ENCODE data around the gene NEUROD4.
"Not testable (repeated sequence)": the region's sequence is repeated elsewhere in the genome, so short reads cannot be mapped to it uniquely, and the experiment has no call there.

NEUROD4 gene

GRCh38 chr12:55019784-55020183 lies at the start of gene NEUROD4:
Gene NEUROD4, plus strand, starts transcription at chr12:55019974. Its CDS starts 6,466 bp downstream, at chr12:55026440.
- DNase-seq: no peak

GRCh38 chr12:54970741-54971140 lies 49.0 kb upstream of the NEUROD4 start:
- no peak for DNase-seq

DNA sequence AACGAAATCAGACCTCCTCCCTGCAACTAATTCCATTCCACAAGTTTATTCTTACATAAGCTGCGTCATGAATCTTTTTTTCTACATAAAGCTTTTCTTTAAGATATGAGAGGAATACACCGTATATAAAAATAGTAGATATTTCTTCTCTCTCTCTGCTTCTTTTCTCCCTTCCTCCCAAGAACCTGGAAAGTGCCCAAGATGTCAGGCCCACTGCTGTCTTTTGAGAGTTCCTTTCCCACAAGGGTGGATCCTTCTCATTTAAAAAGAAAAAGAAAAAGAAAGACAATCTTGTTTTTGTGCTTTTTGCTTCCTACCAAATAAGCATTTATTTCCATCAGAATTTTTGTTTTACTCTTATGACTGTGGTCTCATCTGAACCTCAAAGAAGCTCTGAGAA lies 46.2 kb upstream of the NEUROD4 start:
- no peak for DNase-seq

GRCh38 chr12:54974279-54974678 lies 45.5 kb upstream of the NEUROD4 start:
- DNase-seq: no peak

GRCh38 chr12:54975272-54975671 lies 44.5 kb upstream of the NEUROD4 start:
- no peak for DNase-seq

DNA sequence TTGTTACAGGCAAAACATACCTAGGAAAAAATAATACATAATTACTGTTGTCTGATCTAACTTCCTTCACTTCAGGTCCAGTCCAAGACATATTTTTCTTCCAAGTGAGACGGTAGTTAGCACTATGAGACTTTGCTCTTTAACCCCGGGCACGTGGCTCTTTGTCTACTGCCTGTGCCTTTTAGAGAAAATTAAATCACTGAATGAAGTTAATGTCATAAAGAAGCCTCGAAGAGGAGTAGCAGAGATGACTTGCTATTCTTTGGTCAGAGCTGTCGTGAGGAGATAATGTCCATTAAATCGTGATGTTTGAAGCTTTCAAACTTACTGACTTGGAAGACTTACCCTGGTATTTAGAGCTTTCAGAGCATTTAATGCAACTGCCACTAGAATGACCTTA lies 43.9 kb upstream of the NEUROD4 start:
- DNase-seq: no peak

DNA sequence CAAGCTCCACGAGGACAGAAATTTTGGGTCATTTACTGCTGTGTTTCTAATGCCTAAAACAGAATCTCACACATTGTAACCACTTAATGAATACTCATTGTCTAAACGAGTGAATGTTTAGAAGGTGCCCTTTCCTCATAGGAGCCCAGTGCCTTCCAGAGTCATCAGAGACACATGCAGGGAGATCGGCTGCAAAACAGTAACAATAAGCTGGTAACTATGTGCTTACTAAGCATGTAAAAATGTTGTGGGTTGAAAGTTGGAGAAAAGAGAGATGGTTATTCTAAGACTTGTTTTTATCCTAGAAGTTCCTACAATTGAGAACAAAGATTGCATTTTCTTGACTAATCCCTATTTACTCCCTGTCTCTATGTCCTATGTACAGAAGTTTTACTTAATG lies 42.6 kb upstream of the NEUROD4 start:
- peak; percentile 10 for DNase-seq

- no peak for DNase-seq
These were observed 41.9 kb upstream of the NEUROD4 start for GRCh38 chr12:54977857-54978256.

GRCh38 chr12:54980341-54980740 lies 39.4 kb upstream of the NEUROD4 start:
- DNase-seq: no peak

- no peak for DNase-seq
These were observed 38.0 kb upstream of the NEUROD4 start for GRCh38 chr12:54981796-54982195.

- no peak for DNase-seq
These were observed 36.2 kb upstream of the NEUROD4 start for GRCh38 chr12:54983536-54984101.

- DNase-seq: no peak
These were observed 35.0 kb upstream of the NEUROD4 start, which contains the start of gene TESPA1 for GRCh38 chr12:54984658-54985376. Gene TESPA1, minus strand, starts transcription at chr12:54984762. Its CDS starts 10,200 bp downstream, at chr12:54974562.

DNA sequence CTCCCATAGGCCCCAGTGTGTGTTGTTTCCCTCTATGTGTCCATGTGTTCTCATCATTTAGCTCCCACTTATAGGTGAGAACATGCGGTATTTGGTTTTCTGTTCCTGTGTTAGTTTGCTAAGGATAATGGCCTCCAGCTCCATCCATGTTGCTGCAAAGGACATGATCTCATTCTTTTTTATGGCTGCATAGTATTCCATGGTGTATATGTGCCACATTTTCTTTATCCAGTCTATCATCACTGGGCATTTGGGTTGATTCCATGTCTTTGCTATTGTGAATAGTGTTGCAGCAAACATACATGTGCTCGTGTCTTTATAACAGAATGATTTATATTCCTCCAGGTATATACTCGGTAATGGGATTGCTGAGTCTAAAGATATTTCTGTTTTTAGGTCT lies 33.0 kb upstream of the NEUROD4 start:
- DNase-seq: not testable (repeated sequence)

DNA sequence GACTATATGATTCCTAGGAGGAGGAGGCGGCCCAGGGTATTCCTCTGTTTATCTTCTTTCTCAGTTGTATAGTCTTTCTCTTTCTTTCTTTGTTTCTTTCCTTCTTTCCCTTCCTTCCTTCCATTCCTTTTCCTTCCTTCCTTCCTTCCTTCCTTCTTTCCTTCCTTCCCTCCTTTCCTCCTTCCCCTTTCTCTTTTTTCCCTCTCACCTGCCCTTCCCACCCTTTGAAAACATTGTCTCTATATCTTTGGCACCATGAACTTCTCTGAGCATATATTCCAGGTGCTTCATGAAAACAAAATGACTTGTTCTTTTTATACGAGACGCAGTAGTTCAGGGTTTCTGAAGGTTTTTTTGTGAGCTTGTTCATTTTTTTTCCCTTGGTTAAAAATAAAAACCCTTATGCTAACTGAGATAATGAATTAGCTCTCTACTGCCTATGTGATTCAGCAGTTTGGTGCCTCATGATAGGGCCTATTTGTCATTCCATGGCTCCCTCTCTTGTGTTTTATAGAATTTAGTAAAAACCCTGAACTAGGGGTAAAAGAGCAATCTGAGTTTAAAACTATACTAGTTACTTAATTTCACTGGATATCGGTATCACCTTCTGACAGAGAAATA lies 32.1 kb upstream of the NEUROD4 start:
- DNase-seq: no peak

DNA sequence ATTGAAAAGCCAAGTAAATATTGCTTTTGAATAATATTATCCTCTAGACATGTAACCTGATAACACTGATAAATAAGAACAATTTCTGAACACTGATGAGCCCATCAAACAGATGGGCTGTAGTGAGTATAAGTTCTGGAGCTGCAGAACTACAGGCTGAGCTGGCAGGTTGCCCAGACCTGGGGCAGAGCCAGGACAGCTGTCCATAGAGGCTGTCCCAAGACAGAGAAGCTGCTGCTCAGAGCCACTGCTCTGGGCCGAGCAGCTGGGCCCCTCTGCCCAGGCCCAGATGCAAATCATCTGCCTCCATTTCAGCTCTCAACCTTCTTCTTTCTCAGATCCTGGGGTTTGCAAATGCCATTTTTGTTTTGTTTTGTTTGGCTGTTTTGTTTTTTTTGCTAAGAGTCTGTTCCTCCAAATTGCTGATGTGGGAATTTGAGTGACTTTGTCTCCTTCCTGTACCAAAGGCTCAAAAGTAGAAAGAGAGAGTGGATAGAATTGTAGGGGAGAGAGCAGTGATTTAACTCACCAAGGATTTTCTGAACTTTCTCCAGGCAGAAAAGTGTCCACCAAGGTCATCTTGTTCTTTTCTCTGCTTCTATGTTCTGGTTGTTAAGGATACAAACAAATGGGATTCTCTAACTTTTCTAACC lies 31.2 kb upstream of the NEUROD4 start:
- no peak for DNase-seq

DNA sequence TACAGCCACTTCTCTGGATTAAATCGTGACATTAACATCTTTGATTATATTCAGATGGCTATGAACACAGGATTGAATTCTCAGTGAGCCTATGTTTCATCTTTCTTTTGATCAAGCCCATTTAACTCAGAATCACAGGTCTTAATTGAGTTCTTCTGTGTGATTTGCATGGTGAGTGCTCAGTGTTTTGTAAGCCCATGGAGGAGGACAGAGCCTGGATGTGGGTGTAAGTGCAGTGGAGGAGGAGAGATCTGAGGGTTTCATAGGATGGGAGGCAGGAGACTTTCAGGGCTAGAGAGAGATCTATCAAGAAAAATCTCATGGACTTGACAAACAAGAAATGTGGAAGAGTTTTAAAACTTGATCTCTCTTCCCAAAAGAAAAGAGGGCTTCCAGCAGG lies 29.9 kb upstream of the NEUROD4 start:
- no peak for DNase-seq

DNA sequence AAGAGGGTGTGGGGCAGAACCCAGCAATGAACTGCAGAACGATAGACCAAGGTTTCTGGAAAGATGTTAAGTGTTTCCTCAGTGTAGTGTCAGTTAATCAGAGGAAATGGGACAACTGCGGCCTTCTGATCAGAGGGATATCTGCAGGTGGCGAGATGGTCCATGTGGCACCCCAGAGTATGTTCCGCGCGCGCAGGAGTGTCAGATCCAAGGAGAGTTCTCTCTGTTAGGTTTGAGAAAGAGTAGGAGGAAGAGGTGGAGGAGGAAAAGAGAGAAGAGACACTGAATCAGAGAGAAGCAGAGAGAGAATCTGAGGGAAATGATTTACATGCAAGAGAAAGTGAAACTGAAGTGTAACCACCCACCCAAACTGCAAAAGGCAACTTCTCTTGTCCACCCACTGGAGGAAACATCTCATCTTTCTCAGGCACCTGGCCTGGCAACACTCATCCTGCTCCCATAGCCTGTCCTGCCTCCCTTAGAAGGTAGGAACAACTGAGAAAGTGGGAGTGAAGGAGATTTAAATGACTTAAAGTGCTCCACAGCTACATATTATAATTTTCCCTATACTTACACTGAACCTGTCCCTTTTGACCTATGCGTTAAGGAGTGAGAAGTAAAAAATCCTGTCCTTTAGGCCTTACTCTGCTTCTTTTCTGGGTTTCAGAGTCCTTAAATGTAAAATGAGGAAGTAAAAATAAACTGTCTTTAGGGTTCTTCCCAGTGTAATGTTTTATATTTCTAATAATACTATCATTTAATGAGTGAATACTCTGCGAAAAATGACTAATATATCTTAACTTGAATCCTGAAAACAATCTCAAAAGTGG lies 28.4 kb upstream of the NEUROD4 start:
- no peak for DNase-seq

- no peak for DNase-seq
These were observed 27.8 kb upstream of the NEUROD4 start for GRCh38 chr12:54991991-54992375.

DNA sequence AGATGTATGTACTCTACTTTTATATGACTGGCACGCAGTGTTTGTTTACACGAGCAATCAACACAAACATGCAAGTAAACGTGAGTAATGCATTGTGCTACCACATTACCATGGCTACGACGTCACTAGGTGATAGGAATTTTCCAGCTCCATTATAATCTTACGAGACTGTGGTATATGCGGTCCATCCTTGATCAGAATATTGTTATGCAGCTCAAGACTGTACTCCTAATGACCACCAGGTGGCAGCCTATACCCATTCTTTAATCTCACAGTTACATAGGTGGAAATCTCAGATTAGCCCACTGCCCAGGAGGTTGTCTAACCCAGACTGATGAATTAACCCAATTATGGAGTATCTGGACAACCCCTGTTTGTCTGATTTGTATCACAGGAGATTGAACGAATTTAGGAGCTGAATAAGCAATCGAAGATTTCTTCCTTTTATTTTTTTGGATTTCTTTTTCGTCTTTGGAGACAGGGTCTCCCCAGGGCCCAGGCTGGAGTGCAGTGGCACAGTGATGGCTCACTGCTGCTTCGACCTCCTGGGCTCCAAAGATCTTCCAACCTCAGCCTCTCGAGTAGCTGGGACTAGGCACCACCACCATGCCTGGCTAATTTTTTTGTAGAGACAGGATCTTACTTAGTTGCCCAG lies 26.5 kb upstream of the NEUROD4 start:
- DNase-seq: peak; percentile 20

DNA sequence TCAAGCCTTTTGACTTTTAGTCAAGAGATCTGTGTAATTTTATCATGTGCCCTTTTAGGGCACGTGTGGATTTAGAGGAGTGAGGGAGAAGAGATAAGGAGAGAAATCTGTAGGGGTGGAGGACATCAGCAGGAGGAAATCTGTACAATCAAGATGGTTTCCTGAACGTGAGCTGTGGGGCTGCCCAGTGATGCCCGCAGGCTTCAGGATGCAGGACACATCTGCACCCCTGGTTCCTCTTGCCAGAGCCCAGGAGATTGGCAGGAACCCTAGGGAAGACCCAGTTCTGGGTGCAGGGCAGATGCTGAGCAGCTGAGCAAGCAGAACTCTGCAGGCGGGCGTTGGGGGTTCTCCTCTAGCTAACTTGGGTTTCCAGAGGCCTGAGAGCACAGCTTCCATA lies 23.6 kb upstream of the NEUROD4 start:
- no peak for DNase-seq

DNA sequence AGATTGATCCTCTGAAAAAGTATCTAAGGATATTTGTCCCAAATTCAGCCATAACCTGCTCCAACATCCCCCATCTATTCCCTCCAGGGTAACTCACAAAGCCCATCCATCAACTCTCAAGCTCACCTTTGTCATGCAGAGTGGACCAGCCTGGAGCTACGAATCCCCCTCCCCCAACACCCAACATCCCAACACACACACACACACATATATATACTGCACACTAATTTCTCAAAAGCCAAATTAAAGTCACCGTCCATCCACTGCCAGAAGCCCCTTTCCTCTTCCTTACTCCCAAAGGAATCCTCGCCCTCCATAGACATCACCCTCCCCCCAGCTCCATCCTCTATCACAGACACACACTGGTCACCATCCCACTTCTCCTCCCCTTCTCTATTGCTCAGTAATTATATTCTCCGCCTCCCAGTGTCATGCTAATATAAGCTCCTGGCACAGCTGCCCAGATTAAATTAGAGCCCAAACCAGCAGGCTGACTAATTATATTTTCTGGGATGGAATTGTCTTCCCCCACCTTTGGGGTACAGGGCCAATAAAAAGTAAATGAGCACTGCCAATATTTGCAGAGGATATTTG lies 21.7 kb upstream of the NEUROD4 start:
- DNase-seq: no peak

GRCh38 chr12:54998958-54999510 lies 20.7 kb upstream of the NEUROD4 start:
- DNase-seq: no peak
